Endometrium (tissue), 2 donors: ENCODE measurements around the gene ZNF407.
"Not testable (repeated sequence)": the region's sequence is repeated elsewhere in the genome, so short reads cannot be mapped to it uniquely, and the experiment has no call there.

ENCODE experiments used
- FAIRE-seq: peaks from 2 replicates; lab custom pipeline; 2012; peaks lifted over from hg19 to GRCh38; lab: Jason Lieb, UNC
- donor health status: control.
- donor health status: control.

The ZNF407 gene

GRCh38 chr18:74597662-74598349 lies at the start of gene ZNF407:
TSS of gene ZNF407 (plus strand) at chr18:74597870. CDS start at chr18:74631020, 33,150 bp downstream.
- no peak for FAIRE-seq

GRCh38 chr18:74549591-74550104 lies 48.0 kb upstream of the ZNF407 start:
- FAIRE-seq, result no peak

- FAIRE-seq, result no peak
Measured at GRCh38 chr18:74550886-74551285, 46.8 kb upstream of the ZNF407 start.

GRCh38 chr18:74551452-74551851 lies 46.2 kb upstream of the ZNF407 start:
- FAIRE-seq, result no peak

GRCh38 chr18:74551936-74552555 lies 45.6 kb upstream of the ZNF407 start:
- FAIRE-seq, result peak; percentile 93

GRCh38 chr18:74556126-74556525 lies 41.5 kb upstream of the ZNF407 start:
- FAIRE-seq, result no peak

GRCh38 chr18:74558096-74558495 lies 39.6 kb upstream of the ZNF407 start:
- FAIRE-seq, result no peak

- no peak for FAIRE-seq
Measured at GRCh38 chr18:74562131-74562730, 35.4 kb upstream of the ZNF407 start.

- FAIRE-seq, result no peak
Measured at GRCh38 chr18:74562775-74563174, 34.9 kb upstream of the ZNF407 start.

- FAIRE-seq, result peak; percentile 58
Measured at GRCh38 chr18:74563999-74564398, 33.7 kb upstream of the ZNF407 start.

GRCh38 chr18:74565164-74565563 lies 32.5 kb upstream of the ZNF407 start:
- FAIRE-seq, result not testable (repeated sequence)

GRCh38 chr18:74565993-74566392 lies 31.7 kb upstream of the ZNF407 start:
- not testable (repeated sequence) for FAIRE-seq

- FAIRE-seq, result no peak
Measured at GRCh38 chr18:74567822-74568221, 29.8 kb upstream of the ZNF407 start.

- FAIRE-seq, result no peak
Measured at GRCh38 chr18:74569401-74569800, 28.3 kb upstream of the ZNF407 start.

GRCh38 chr18:74570266-74570665 lies 27.4 kb upstream of the ZNF407 start:
- FAIRE-seq, result no peak

GRCh38 chr18:74571895-74572680 lies 25.6 kb upstream of the ZNF407 start:
- FAIRE-seq, result no peak

- no peak for FAIRE-seq
Measured at GRCh38 chr18:74573053-74573452, 24.6 kb upstream of the ZNF407 start.

- no peak for FAIRE-seq
Measured at GRCh38 chr18:74574916-74575315, 22.8 kb upstream of the ZNF407 start.

GRCh38 chr18:74577019-74577418 lies 20.7 kb upstream of the ZNF407 start:
- FAIRE-seq, result no peak

GRCh38 chr18:74579496-74580065 lies 18.1 kb upstream of the ZNF407 start:
- FAIRE-seq, result no peak

- no peak for FAIRE-seq
Measured at GRCh38 chr18:74582642-74583041, 15.0 kb upstream of the ZNF407 start.

- no peak for FAIRE-seq
Measured at GRCh38 chr18:74587441-74587840, 10.2 kb upstream of the ZNF407 start.
